Peyer's patch (tissue), 4 donors: ENCODE measurements around the gene AGPS.

Source experiments
- CTCF ChIP-seq, 6 experiments: fragments of 450-650 bp in 4 of 6; fragments of 200-600 bp in 2 of 6; sonication (generic) in 1 of 6; IDR thresholded peaks; one replicate each; pipeline ENCODE4 v1.5.1; 2017 to 2019; ENCODE audit warnings: antibody characterized with exemption in 6 of 6, mild to moderate bottlenecking in 3 of 6, moderate library complexity in 1 of 6
- POLR2A ChIP-seq, 2 donors: fragments of 450-650 bp; IDR thresholded peaks; one replicate each; pipeline ENCODE4 v1.5.1; 2017; ENCODE audit warnings: antibody characterized with exemption in 2 of 2, mild to moderate bottlenecking in 2 of 2, moderate library complexity in 2 of 2

- TF ChIP-seq POLR2A (IDR thresholded peaks at IDR 0.05), result no peak
- TF ChIP-seq CTCF (IDR thresholded peaks at IDR 0.05), result no peak
Measured at GRCh38 chr2:177344316-177344715, 48.3 kb upstream of the AGPS start.
